DOHH2 (cell line): ENCODE data around the gene GPATCH8.

ENCODE experiments used
- H3F3A ChIP-seq: fragments of 200-600 bp; sonication (generic), shearing (Covaris generic); 2 replicates; pipeline ENCODE4 v1.6.0; 2016; ENCODE audit warnings: antibody characterized with exemption, mild to moderate bottlenecking; ENCODE audit not compliant: control insufficient read depth, insufficient read depth
- H3K27ac ChIP-seq: fragments of 200-600 bp; sonication (generic); 2 replicates; pipeline ENCODE4 v1.5.1; 2014; ENCODE audit warnings: low read depth, mild to moderate bottlenecking, low read length, moderate library complexity
- H3K27me3 ChIP-seq: fragments of 200-600 bp; sonication (generic); 2 replicates; pipeline ENCODE4 v1.6.1; 2014; ENCODE audit warnings: mild to moderate bottlenecking, low read length, mixed read lengths; ENCODE audit not compliant: control insufficient read depth
- H3K36me3 ChIP-seq: fragments of 200-600 bp; sonication (generic); 2 replicates; pipeline ENCODE4 v1.6.1; 2014; ENCODE audit warnings: mild to moderate bottlenecking, low read length, moderate library complexity, mixed read lengths; ENCODE audit not compliant: control insufficient read depth
- H3K4me1 ChIP-seq: fragments of 200-600 bp; sonication (generic); 2 replicates; pipeline ENCODE4 v1.6.1; 2014; ENCODE audit warnings: mild to moderate bottlenecking, low read length, mixed read lengths; ENCODE audit not compliant: control insufficient read depth
- H3K4me2 ChIP-seq: fragments of 200-600 bp; sonication (generic); 2 replicates; pipeline ENCODE4 v1.6.0; 2014; ENCODE audit warnings: mild to moderate bottlenecking, low read length, moderate library complexity
- H3K4me3 ChIP-seq: fragments of 200-600 bp; sonication (generic); 2 replicates; pipeline ENCODE4 v1.5.1; 2014; ENCODE audit warnings: mild to moderate bottlenecking, low read length, mixed read lengths
- H3K79me2 ChIP-seq: fragments of 200-600 bp; sonication (generic); 2 replicates; pipeline ENCODE4 v1.6.1; 2014; ENCODE audit warnings: mild to moderate bottlenecking, low read length, mixed read lengths; ENCODE audit not compliant: control insufficient read depth
- H3K9me2 ChIP-seq: fragments of 200-600 bp; sonication (generic); replicated peaks from 2 replicates; pipeline ENCODE4 v1.6.1; 2014; ENCODE audit warnings: mild to moderate bottlenecking, low read length, mixed read lengths; ENCODE audit not compliant: control insufficient read depth
- H3K9me3 ChIP-seq: fragments of 200-600 bp; sonication (generic); 2 replicates; pipeline ENCODE4 v1.6.1; 2014; ENCODE audit warnings: antibody characterized with exemption, low read length, mixed read lengths; ENCODE audit not compliant: control insufficient read depth, insufficient read depth
- H4K20me1 ChIP-seq: fragments of 200-600 bp; sonication (generic); 2 replicates; pipeline ENCODE4 v1.6.0; 2014; ENCODE audit warnings: low read depth, mild to moderate bottlenecking, antibody characterized with exemption, low read length, moderate library complexity; ENCODE audit not compliant: control insufficient read depth, insufficient read depth
- CTCF ChIP-seq: fragments of 200-600 bp; sonication (generic); IDR thresholded peaks from one replicate; pipeline ENCODE4 v1.5.1; 2014; ENCODE audit warnings: antibody characterized with exemption, mild to moderate bottlenecking, low read depth, low read length; ENCODE audit not compliant: poor library complexity, severe bottlenecking
- EZH2phosphoT487 ChIP-seq: fragments of 200-600 bp; sonication (generic); IDR thresholded peaks from 2 replicates; pipeline ENCODE4 v1.6.1; 2017; ENCODE audit warnings: borderline replicate concordance, mild to moderate bottlenecking, antibody characterized with exemption, low read length, moderate library complexity, mixed read lengths

The GPATCH8 gene

GRCh38 chr17:44548376-44549230, 45.4 kb upstream of the GPATCH8 start:
- Histone ChIP-seq H3K9me2 (no peaks in the 10 kb centered on the region), H3F3A (no peaks in the 10 kb centered on the region), H3K79me2 (no peaks in the 10 kb centered on the region), H3K27ac (no peak overlapping the region), H3K4me1 (peaks cover 12% of the 10 kb centered on the region), H3K27me3 (peaks cover 14% of the 10 kb centered on the region), H3K9me3 (no peaks in the 10 kb centered on the region), H4K20me1 (no peaks in the 10 kb centered on the region), H3K4me2 (peak overlapping the region; percentile 31; the same call in 1 of the 2 replicates), H3K4me3 (no peak overlapping the region), H3K36me3 (no peaks in the 10 kb centered on the region)
- no peak for TF ChIP-seq CTCF
- no peak for TF ChIP-seq EZH2phosphoT487

GRCh38 chr17:44547625-44548267, 44.5 kb upstream of the GPATCH8 start:
- H3F3A ChIP-seq, result no peaks in the 10 kb centered on the region
- H3K9me3 ChIP-seq, result no peaks in the 10 kb centered on the region
- peaks cover 15% of the 10 kb centered on the region for H3K27me3 ChIP-seq
- no peak overlapping the region for H3K27ac ChIP-seq
- H3K4me2 ChIP-seq, result peak overlapping the region; percentile 31; the same call in 1 of the 2 replicates
- no peaks in the 10 kb centered on the region for H3K9me2 ChIP-seq
- H4K20me1 ChIP-seq, result no peaks in the 10 kb centered on the region
- peaks cover 12% of the 10 kb centered on the region for H3K4me1 ChIP-seq
- H3K36me3 ChIP-seq, result no peaks in the 10 kb centered on the region
- H3K79me2 ChIP-seq, result no peaks in the 10 kb centered on the region
- TF ChIP-seq CTCF, result no peak
- TF ChIP-seq EZH2phosphoT487, result no peak
- H3K4me3 ChIP-seq, result no peak overlapping the region

- Histone ChIP-seq H3K4me2 (no peak overlapping the region), H3K9me2 (no peaks in the 10 kb centered on the region), H3K79me2 (no peaks in the 10 kb centered on the region), H3F3A (no peaks in the 10 kb centered on the region), H3K4me3 (no peak overlapping the region), H3K27ac (no peak overlapping the region), H3K9me3 (no peaks in the 10 kb centered on the region), H3K4me1 (peaks cover 17% of the 10 kb centered on the region), H3K36me3 (no peaks in the 10 kb centered on the region), H3K27me3 (peaks cover 15% of the 10 kb centered on the region), H4K20me1 (no peaks in the 10 kb centered on the region)
- TF ChIP-seq EZH2phosphoT487 (no peak), CTCF (no peak)
Measured at GRCh38 chr17:44546671-44547606, 43.7 kb upstream of the GPATCH8 start.
